ENCODE data around the gene SNX8. TPM values are rescaled to one million over a fixed set of nuclear protein-coding genes. Genes with fewer than 3 reads are reported as not detected.

Gene SNX8
- total and polyA plus RNA-seq, 9 of the 15 experiments (the other 6 are each of a cell fraction or from before 2014, with no cell fraction given), result 2.7 to 51.6 (median 16.9) TPM

- in situ Hi-C loops (cut with MboI), result loop anchor here (5.0 kb wide), 1 partner anchor 101 kb away; no protein-coding TSS in a partner anchor
- intact Hi-C loops (cut with micrococcal nuclease), result no loop called here
- TF ChIP-seq ATF7 (IDR thresholded peaks at IDR 0.05), result no peak
- peak; percentile 40; the same call in 1 of the 2 replicates for TF ChIP-seq POLR2G (IDR thresholded peaks at IDR 0.05; ENCODE audit: low read depth, low read length)
- H3K27ac ChIP-seq (ENCODE audit: extremely low read depth, low read depth, low read length), result no peak overlapping the region
- no peaks in the 10 kb centered on the region for H3K9me1 ChIP-seq (ENCODE audit: control insufficient read depth, insufficient read depth, low read length)
- H3K9ac ChIP-seq (ENCODE audit: insufficient read depth in 1 of 2, low read depth in 2 of 2, low read length in 2 of 2), result peak overlapping the region in 1 of 2 experiments; percentile 1; a peak in 1 of 4 replicates
- no peak overlapping the region for H3K4me3 ChIP-seq
- H3K79me2 ChIP-seq (ENCODE audit: control insufficient read depth, insufficient read depth, low read length), result peaks cover 24% of the 10 kb centered on the region
- no peaks in the 10 kb centered on the region for H3K27me3 ChIP-seq (ENCODE audit: control insufficient read depth in 2 of 2, insufficient read depth in 2 of 2, low read length in 2 of 2)
- ChIA-PET CTCF (ENCODE audit: low intra/inter-chr PET ratio) (interaction anchor here (0.9 kb wide), 1 partner anchor 102 kb away, joined by 4 read pairs; no protein-coding TSS in a partner anchor), POLR2A (interaction anchor here (1.7 kb wide), 1 partner anchor 13 kb away, joined by 5 read pairs; the partner anchor contains the start of gene MAD1L1)
- ATAC-seq, result no peak
- no peak for FAIRE-seq
- H3K4me2 ChIP-seq (ENCODE audit: insufficient read depth, low read length), result no peak overlapping the region
- H2AFZ ChIP-seq (ENCODE audit: low read depth, low read length), result no peak overlapping the region
- H3K4me1 ChIP-seq (replicated peaks in 1 of 2; ENCODE audit: control insufficient read depth in 2 of 2, insufficient read depth in 2 of 2, low read length in 2 of 2), result peaks cover 17 to 59% of the 10 kb centered on the region in 2 experiments; a peak in 3 of 5 replicates
- no peaks in the 10 kb centered on the region for H3K9me3 ChIP-seq (replicated peaks; ENCODE audit: control insufficient read depth, insufficient read depth, low read depth, low read length)
- 84% methylated on average over 18 of the region's 22 CpGs for WGBS (ENCODE audit: insufficient coverage, low coverage, missing lambda C conversion rate)
- peaks cover 19% of the 10 kb centered on the region; the same call in 1 of the 3 replicates for H3K36me3 ChIP-seq (ENCODE audit: control insufficient read depth, insufficient read depth, low read length)
- DNase-seq (ENCODE audit: extremely low read depth in 1 of 4, low spot score in 3 of 4), result no peak
- H4K20me1 ChIP-seq (replicated peaks; ENCODE audit: control insufficient read depth, insufficient read depth, low read length), result no peaks in the 10 kb centered on the region
- no TSS peak for BruUV-seq (replicated peaks)
Measured at GRCh38 chr7:2245883-2246675, 68.2 kb downstream of the SNX8 start.

- DNase-seq (ENCODE audit: extremely low read depth in 1 of 4, low spot score in 3 of 4), result no peak
- peaks cover 21% of the 10 kb centered on the region; the same call in 2 of the 3 replicates for H3K36me3 ChIP-seq (ENCODE audit: control insufficient read depth, insufficient read depth, low read length)
- intact Hi-C loops (cut with micrococcal nuclease) (loop anchor here (5.0 kb wide), 1 partner anchor 58 kb away; no protein-coding TSS in a partner anchor), in situ Hi-C loops (cut with MboI) (no loop called here)
- H3K27me3 ChIP-seq (ENCODE audit: control insufficient read depth in 2 of 2, insufficient read depth in 2 of 2, low read length in 2 of 2), result no peaks in the 10 kb centered on the region
- FAIRE-seq, result no peak
- H3K9me3 ChIP-seq (replicated peaks; ENCODE audit: control insufficient read depth, insufficient read depth, low read depth, low read length), result no peaks in the 10 kb centered on the region
- no peak overlapping the region for H3K4me2 ChIP-seq (ENCODE audit: insufficient read depth, low read length)
- H3K4me1 ChIP-seq (replicated peaks in 1 of 2; ENCODE audit: control insufficient read depth in 2 of 2, insufficient read depth in 2 of 2, low read length in 2 of 2), result peaks cover 17 to 60% of the 10 kb centered on the region in 2 experiments; a peak in 3 of 5 replicates
- H3K9me1 ChIP-seq (ENCODE audit: control insufficient read depth, insufficient read depth, low read length), result no peaks in the 10 kb centered on the region
- no peaks in the 10 kb centered on the region for H4K20me1 ChIP-seq (replicated peaks; ENCODE audit: control insufficient read depth, insufficient read depth, low read length)
- 86% methylated on average over 17 of the region's 25 CpGs for WGBS (ENCODE audit: insufficient coverage, low coverage, missing lambda C conversion rate)
- no peak overlapping the region for H2AFZ ChIP-seq (ENCODE audit: low read depth, low read length)
- H3K4me3 ChIP-seq, result no peak overlapping the region
- POLR2A ChIA-PET, result interaction anchor here (1.4 to 1.7 kb wide), 2 partner anchors 8 to 11 kb away, joined by 4 to 5 read pairs; partner anchors contain the start of gene MAD1L1
- CTCF ChIA-PET (ENCODE audit: low intra/inter-chr PET ratio), result no interaction called here
- peak overlapping the region in 1 of 2 experiments; percentile 71; a peak in 2 of 4 replicates for H3K9ac ChIP-seq (ENCODE audit: insufficient read depth in 1 of 2, low read depth in 2 of 2, low read length in 2 of 2)
- no peak overlapping the region for H3K27ac ChIP-seq (ENCODE audit: extremely low read depth, low read depth, low read length)
- no peak for ATAC-seq
- peaks cover 37% of the 10 kb centered on the region for H3K79me2 ChIP-seq (ENCODE audit: control insufficient read depth, insufficient read depth, low read length)
- no TSS peak for BruUV-seq (replicated peaks)
- TF ChIP-seq TRIM24 (IDR thresholded peaks at IDR 0.05) (no peak), POLR2G (IDR thresholded peaks at IDR 0.05; ENCODE audit: low read depth, low read length) (0 out of 2 replicates have a peak, but pooled peaks have one; percentile 31), TFAM (CRISPR knock-in tag; conservative IDR thresholded peaks at IDR 0.05) (no peak)
Measured at GRCh38 chr7:2244404-2244995, 69.7 kb downstream of the SNX8 start.

Measured in K562 (cell line).